Endothelial cell of umbilical vein (primary cell): ENCODE data around the gene MALT1. TPM values are rescaled to one million over a fixed set of nuclear protein-coding genes. Genes with fewer than 3 reads are reported as not detected.

Source experiments
- BruUV-seq: library from RNA; stranded (reverse); fragments of 400-500 nt; replicated peaks from 2 replicates; lab custom pipeline; 2021; lab: Mats Ljungman, UMichigan
- CTCF ChIA-PET: fragments of 300-600, 350-600 bp; sonication (Branson Sonifier 250); formaldehyde crosslinking; loops from one replicate; lab custom pipeline; 2021; ENCODE audit warnings: antibody characterized with exemption, inconsistent platforms; lab: Charles Lee
- POLR2A ChIA-PET: fragments of 300-600, 350-600 bp; sonication (Branson Sonifier 250); formaldehyde crosslinking; loops from one replicate; lab custom pipeline; 2021; ENCODE audit warnings: antibody characterized with exemption, inconsistent platforms; lab: Charles Lee
- DNase-seq: peaks from one replicate; pipeline ENCODE4 v3.0.0-alpha.2; 2011; ENCODE audit warnings: low read depth, low spot score
- FAIRE-seq: peaks from 2 replicates; lab custom pipeline; 2011; peaks lifted over from hg19 to GRCh38; lab: Jason Lieb, UNC
- H2AFZ ChIP-seq: 2 replicates; pipeline ENCODE4 v1.6.0; 2012; ENCODE audit warnings: low read depth, low read length, control low read depth, inconsistent platforms
- H3K27ac ChIP-seq: 2 replicates; pipeline ENCODE4 v1.5.1; 2011; ENCODE audit warnings: low read depth, mild to moderate bottlenecking, control low read depth, low read length, moderate library complexity; ENCODE audit not compliant: insufficient read depth
- H3K27me3 ChIP-seq, 2 experiments: 2 replicates each; pipeline versions ENCODE4 v1.6.0 to v1.6.1; 2011; ENCODE audit warnings: low read length in 2 of 2, mixed read lengths in 1 of 2; ENCODE audit not compliant: control insufficient read depth in 2 of 2, insufficient read depth in 2 of 2
- H3K36me3 ChIP-seq, 2 experiments: 2 replicates in 1 of 2; 3 replicates in 1 of 2; pipeline ENCODE4 v1.5.1; 2011; ENCODE audit warnings: low read length in 2 of 2, mild to moderate bottlenecking in 1 of 2, moderate library complexity in 1 of 2; ENCODE audit not compliant: control insufficient read depth in 2 of 2, insufficient read depth in 2 of 2; ENCODE audit errors: extremely low read depth in 1 of 2
- H3K4me1 ChIP-seq: 3 replicates; pipeline ENCODE4 v1.5.1; 2011; ENCODE audit warnings: mild to moderate bottlenecking, low read length; ENCODE audit not compliant: control insufficient read depth, insufficient read depth; ENCODE audit errors: extremely low read depth
- H3K4me2 ChIP-seq: 2 replicates; pipeline ENCODE4 v1.6.1; 2011; ENCODE audit warnings: low read length, control low read depth, mixed read lengths; ENCODE audit not compliant: insufficient read depth
- H3K4me3 ChIP-seq, 3 experiments: fragments of 200-600 bp in 1 of 3; sonication (generic), shearing (Covaris generic) in 1 of 3; replicated peaks in 1 of 3; 2 replicates each; pipeline ENCODE4 v1.5.1; 2011 to 2016; ENCODE audit warnings: control low read depth in 3 of 3, low read length in 3 of 3, mild to moderate bottlenecking in 2 of 3, inconsistent platforms in 1 of 3, low read depth in 1 of 3, moderate library complexity in 1 of 3; ENCODE audit not compliant: insufficient read depth in 1 of 3
- H3K79me2 ChIP-seq: 2 replicates; pipeline ENCODE4 v1.6.0; 2012; ENCODE audit warnings: low read length, inconsistent platforms; ENCODE audit not compliant: control insufficient read depth, insufficient read depth
- H3K9ac ChIP-seq: replicated peaks from 2 replicates; pipeline ENCODE3; 2011; ENCODE audit warnings: low read length, control low read depth; ENCODE audit not compliant: insufficient read depth; ENCODE audit errors: extremely low read depth
- H3K9me1 ChIP-seq: replicated peaks from 3 replicates; pipeline ENCODE4 v1.6.0; 2011; ENCODE audit warnings: mild to moderate bottlenecking, low read length; ENCODE audit not compliant: control insufficient read depth, insufficient read depth; ENCODE audit errors: extremely low read depth
- H3K9me3 ChIP-seq: replicated peaks from 2 replicates; pipeline ENCODE4 v1.5.1; 2012; ENCODE audit warnings: low read length, inconsistent platforms; ENCODE audit not compliant: control insufficient read depth, insufficient read depth
- H4K20me1 ChIP-seq: replicated peaks from 2 replicates; pipeline ENCODE3; 2011; ENCODE audit warnings: mild to moderate bottlenecking, low read length; ENCODE audit not compliant: control insufficient read depth, insufficient read depth; ENCODE audit errors: extremely low read depth
- CTCF ChIP-seq, 2 donors: IDR thresholded peaks; 1 replicate in 1 of 2; 2 replicates in 1 of 2; pipeline ENCODE4 v1.5.1; 2011; ENCODE audit warnings: low read length in 2 of 2, mild to moderate bottlenecking in 2 of 2, moderate library complexity in 2 of 2, control low read depth in 1 of 2, inconsistent platforms in 1 of 2, low read depth in 1 of 2; ENCODE audit not compliant: insufficient read depth in 1 of 2; ENCODE audit errors: extremely low read depth in 1 of 2
- EZH2 ChIP-seq: IDR thresholded peaks from 2 replicates; pipeline ENCODE4 v1.6.1; 2012; ENCODE audit warnings: borderline replicate concordance, low read depth, mild to moderate bottlenecking, moderate library complexity, low read length, inconsistent platforms; ENCODE audit not compliant: severe bottlenecking
- FOS ChIP-seq: IDR thresholded peaks from 2 replicates; pipeline ENCODE4 v1.6.1; 2011; ENCODE audit warnings: mild to moderate bottlenecking, low read length, moderate library complexity, borderline replicate concordance; ENCODE audit not compliant: insufficient read depth
- GATA2 ChIP-seq: IDR thresholded peaks from 2 replicates; pipeline ENCODE4 v1.7.0; 2011; ENCODE audit warnings: low read depth, mild to moderate bottlenecking, moderate library complexity, mixed read lengths, low read length; ENCODE audit not compliant: insufficient read length, insufficient read depth
- JUN ChIP-seq: IDR thresholded peaks from 2 replicates; pipeline ENCODE4 v1.6.1; 2011; ENCODE audit warnings: borderline replicate concordance, low read depth; ENCODE audit not compliant: insufficient read length, insufficient read depth
- MYC ChIP-seq: IDR thresholded peaks from one replicate; pipeline ENCODE4 v1.6.1; 2011; ENCODE audit warnings: mild to moderate bottlenecking, low read depth, low read length
- POLR2A ChIP-seq: IDR thresholded peaks from 2 replicates; pipeline ENCODE4 v1.6.1; 2012; ENCODE audit warnings: low read depth, mild to moderate bottlenecking, control low read depth, low read length
- POLR2AphosphoS5 ChIP-seq: IDR thresholded peaks from 2 replicates; pipeline ENCODE4 v1.6.1; 2012; ENCODE audit warnings: low read depth, mild to moderate bottlenecking, control low read depth, low read length, moderate library complexity; ENCODE audit not compliant: insufficient read depth
- dilution Hi-C: fragments of 300-500 bp; cut with MboI; formaldehyde crosslinking; loops from one replicate; pipeline ENCODE4 v1.15.0; 2019; ENCODE audit warnings: low sequenced_read_pairs; ENCODE audit not compliant: extremely low pct_ligation_motif_present
- intact Hi-C: fragments of 100-400 bp; cut with micrococcal nuclease; formaldehyde crosslinking; loops from one replicate; pipeline ENCODE4 v1.10.0; 2022
- polyA plus RNA-seq, 4 experiments: library from polyadenylated mRNA; depleted of rRNA in 3 of 4; stranded (reverse) in 3 of 4; unstranded in 1 of 4; fragments of >200 nt; gene quantifications; 2 replicates each; pipeline versions ENCODE4 v1.2.1 to v1.2.3, GENCODE V29; 2011 to 2012; ENCODE audit warnings: missing spikeins in 1 of 4
- total RNA-seq: library from RNA; stranded (reverse); gene quantifications from 2 replicates; pipeline ENCODE4 v1.2.3, GENCODE V29; 2021
- TF ChIP-seq, protein P1 (sequence below): IDR thresholded peaks from 2 replicates; pipeline ENCODE4 v1.6.1; 2011; ENCODE audit not compliant: insufficient read depth, insufficient read length

MALT1 gene
- total and polyA plus RNA-seq, 2 donors (not counting 3 experiments of a cell fraction or from before 2014, with no cell fraction given), result 2.8 to 5.1 TPM

DNA sequence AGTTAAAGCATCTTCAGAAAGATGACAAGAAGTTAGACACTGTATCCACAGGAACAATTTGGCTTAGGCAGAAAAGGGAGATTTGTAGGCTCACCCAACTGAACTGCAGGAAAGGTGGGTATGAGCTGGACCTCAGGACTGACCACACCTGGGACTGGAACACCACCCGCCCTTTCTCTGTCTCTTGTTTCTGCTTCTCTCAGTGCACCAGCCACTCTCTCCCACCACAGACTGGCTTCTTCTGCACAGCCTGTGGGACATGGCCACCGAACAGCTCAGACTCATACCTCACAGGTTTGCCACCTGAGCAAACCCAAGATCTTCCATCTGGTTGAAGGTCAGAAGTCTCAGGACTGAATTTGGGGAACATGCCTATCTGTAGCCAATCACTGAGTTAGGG is 14.2 kb upstream of the MALT1 start:
- Histone ChIP-seq H3K4me1 (no peaks in the 10 kb centered on the region), H3K9me1 (no peaks in the 10 kb centered on the region), H3K4me3 (no peak overlapping the region), H3K79me2 (no peaks in the 10 kb centered on the region), H3K9me3 (no peaks in the 10 kb centered on the region), H3K27me3 (peaks cover 2 to 6% of the 10 kb centered on the region in 2 experiments), H3K9ac (no peak overlapping the region), H3K27ac (no peak overlapping the region), H4K20me1 (no peaks in the 10 kb centered on the region), H3K4me2 (no peak overlapping the region), H3K36me3 (no peaks in the 10 kb centered on the region), H2AFZ (no peak overlapping the region)
- DNase-seq (no peak), FAIRE-seq (no peak)
- TF ChIP-seq FOS (no peak), JUN (no peak), MYC (no peak), CTCF (IDR thresholded peaks at IDR 0.05; ENCODE audit: extremely low read depth in 1 of 2, insufficient read depth in 1 of 2, low read depth in 1 of 2, low read length in 2 of 2) (no peak), EZH2 (no peak), GATA2 (no peak), POLR2A (no peak), POLR2AphosphoS5 (no peak)
- TF ChIP-seq, protein P1, sequence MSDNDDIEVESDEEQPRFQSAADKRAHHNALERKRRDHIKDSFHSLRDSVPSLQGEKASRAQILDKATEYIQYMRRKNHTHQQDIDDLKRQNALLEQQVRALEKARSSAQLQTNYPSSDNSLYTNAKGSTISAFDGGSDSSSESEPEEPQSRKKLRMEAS, result no peak
- CTCF ChIA-PET, result interaction anchor here (1.4 kb wide), 1 partner anchor 107 kb away, joined by 3 read pairs; no protein-coding TSS in a partner anchor
- dilution Hi-C loops, result no loop called here
- POLR2A ChIA-PET, result no interaction called here
- no TSS peak for BruUV-seq
- intact Hi-C loops, result no loop called here
